Fibroblast of skin of right quadriceps (primary cell): ENCODE data around the gene DMC1.
"Not testable (repeated sequence)": the region's sequence is repeated elsewhere in the genome, so short reads cannot be mapped to it uniquely, and the experiment has no call there.

ENCODE experiments used
- DNase-seq: peaks from one replicate; pipeline ENCODE4 v3.0.0-alpha.2; 2013

The DMC1 gene

GRCh38 chr22:38569972-38570778 lies at the start of gene DMC1:
Gene DMC1, minus strand, starts transcription at chr22:38570183. Its CDS starts 1,927 bp downstream, at chr22:38568256.
- peak; percentile 88 for DNase-seq

GRCh38 chr22:38618682-38619081 lies 48.7 kb upstream of the DMC1 start:
- no peak for DNase-seq

- no peak for DNase-seq
Observed at GRCh38 chr22:38618258-38618657, 48.3 kb upstream of the DMC1 start.

- DNase-seq: not testable (repeated sequence)
Observed at GRCh38 chr22:38615064-38615405, 45.1 kb upstream of the DMC1 start.

- DNase-seq: no peak
Observed at GRCh38 chr22:38614332-38615063, 44.5 kb upstream of the DMC1 start.

GRCh38 chr22:38613588-38613987 lies 43.6 kb upstream of the DMC1 start:
- no peak for DNase-seq

GRCh38 chr22:38612217-38613006 lies 42.4 kb upstream of the DMC1 start:
- no peak for DNase-seq

GRCh38 chr22:38611559-38611958 lies 41.6 kb upstream of the DMC1 start:
- no peak for DNase-seq

GRCh38 chr22:38610234-38610633 lies 40.3 kb upstream of the DMC1 start:
- DNase-seq: no peak

- DNase-seq: no peak
Observed at GRCh38 chr22:38608992-38609750, 39.2 kb upstream of the DMC1 start.

GRCh38 chr22:38607680-38608079 lies 37.7 kb upstream of the DMC1 start:
- no peak for DNase-seq

GRCh38 chr22:38602166-38602565 lies 32.2 kb upstream of the DMC1 start:
- no peak for DNase-seq

GRCh38 chr22:38601221-38601764 lies 31.3 kb upstream of the DMC1 start:
- DNase-seq: no peak

- DNase-seq: no peak
Observed at GRCh38 chr22:38599466-38599865, 29.5 kb upstream of the DMC1 start.

GRCh38 chr22:38582923-38583322 lies 12.9 kb upstream of the DMC1 start:
- not testable (repeated sequence) for DNase-seq

- DNase-seq: no peak
Observed at GRCh38 chr22:38578505-38578904, 8.5 kb upstream of the DMC1 start.

- DNase-seq: peak; percentile 42
Observed at GRCh38 chr22:38572065-38572464, 2.1 kb upstream of the DMC1 start.

- no peak for DNase-seq
Observed at GRCh38 chr22:38570779-38571364, 889 bp upstream of the DMC1 start.

- DNase-seq: no peak
Observed at GRCh38 chr22:38569181-38569971, 607 bp downstream of the DMC1 start.

GRCh38 chr22:38567531-38568285 lies 2.3 kb downstream of the DMC1 start:
- peak; percentile 49 for DNase-seq
